Fibroblast of lung (primary cell): ENCODE results near the gene MAP3K7.

Experiments
- CTCF ChIP-seq, 2 donors: IDR thresholded peaks in 1 of 2; conservative IDR thresholded peaks in 1 of 2; 1 replicate in 1 of 2; 2 replicates in 1 of 2; pipeline ENCODE4 v1.5.1; 2011 to 2012; ENCODE audit warnings: low read length in 2 of 2, control low read depth in 1 of 2, inconsistent platforms in 1 of 2, low read depth in 1 of 2, mild to moderate bottlenecking in 1 of 2
- EZH2 ChIP-seq: IDR thresholded peaks from 2 replicates; pipeline ENCODE4 v1.5.1; 2012; ENCODE audit warnings: low read length, control low read depth, mild to moderate bottlenecking; ENCODE audit errors: missing control alignments

- no peak for TF ChIP-seq EZH2
- TF ChIP-seq CTCF (conservative IDR thresholded peaks at IDR 0.05 in 1 of 2, IDR thresholded peaks at IDR 0.05 in 1 of 2; ENCODE audit: low read depth in 1 of 2, low read length in 2 of 2), result peak in 1 of 2 donors; percentile 6
Observed at GRCh38 chr6:90574610-90575009, 12.3 kb downstream of the MAP3K7 start.
